Liver (tissue), 3 donors: ENCODE data around the gene ANKS3.

Source experiments
- CTCF ChIP-seq: fragments of 150-350 bp; IDR thresholded peaks from 2 replicates; pipeline ENCODE4 v1.5.1; 2017; ENCODE audit warnings: improper control_type of control experiment, low read depth, low read length; ENCODE audit not compliant: missing input control
- JUND ChIP-seq, 2 donors: IDR thresholded peaks; 2 replicates each; pipeline ENCODE4 v1.6.1; 2016; ENCODE audit warnings: antibody characterized with exemption in 2 of 2
- RXRA ChIP-seq, 2 donors: IDR thresholded peaks; 2 replicates each; pipeline ENCODE4 v1.6.1; 2017 to 2018; ENCODE audit warnings: antibody characterized with exemption in 2 of 2, mild to moderate bottlenecking in 1 of 2
- donor health status: healthy.
- donor health status: healthy.

DNA sequence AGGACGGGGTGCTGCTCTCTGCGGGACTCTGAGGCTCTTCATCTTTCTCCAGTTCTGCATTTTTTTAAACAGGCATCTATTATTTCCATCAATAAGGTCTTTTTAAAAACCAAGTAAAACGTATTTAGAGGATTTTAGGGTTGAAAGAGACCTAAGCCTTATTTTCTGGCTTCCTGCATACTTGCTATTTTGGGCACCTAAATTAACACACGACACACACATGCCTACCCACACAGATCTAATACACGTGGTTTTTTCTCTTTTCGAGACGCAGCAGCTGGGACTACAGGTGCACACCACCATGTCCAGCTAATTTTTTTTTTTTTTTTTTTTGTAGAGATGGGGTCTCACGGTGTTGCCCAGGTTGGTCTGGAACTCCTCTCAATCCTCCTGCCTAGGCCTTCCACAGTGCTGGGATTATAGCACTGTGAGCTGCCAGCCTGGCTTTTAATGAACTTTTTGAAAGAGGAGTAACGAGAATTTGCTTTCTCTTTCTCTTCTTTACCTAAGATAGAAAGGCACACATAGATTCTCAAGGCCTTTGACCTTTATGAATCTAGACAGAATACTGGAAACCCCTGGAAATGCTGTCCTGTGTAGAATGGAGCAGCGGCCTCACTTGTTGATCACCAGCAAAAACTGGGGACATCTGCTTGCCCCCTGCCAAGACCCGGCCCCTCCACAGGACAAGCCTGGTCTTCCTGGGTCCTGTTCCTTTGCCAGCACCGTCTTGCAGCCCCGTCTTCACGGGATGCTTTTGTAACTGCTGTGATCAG, 14.0 kb upstream of the ANKS3 start:
- TF ChIP-seq CTCF = no peak
- no peak for TF ChIP-seq JUND (IDR thresholded peaks at IDR 0.05)
- TF ChIP-seq RXRA (IDR thresholded peaks at IDR 0.05) = no peak
